Activated CD4-positive, alpha-beta T cell treated with anti-CD3 and anti-CD28 coated beads, Interleukin-10, Interleukin-2, amounts not matched to agents 100 ng/mL and 50 ng/mL, durations not matched to agents 16 hours and 8 hours (primary cell): ENCODE data around the gene ZNF366.

Experiments
- DNase-seq: peaks from one replicate; pipeline ENCODE4 v3.0.0-alpha.2; 2020

Gene ZNF366

GRCh38 chr5:72463449-72464052, 43.7 kb downstream of the ZNF366 start:
- DNase-seq: no peak

DNA sequence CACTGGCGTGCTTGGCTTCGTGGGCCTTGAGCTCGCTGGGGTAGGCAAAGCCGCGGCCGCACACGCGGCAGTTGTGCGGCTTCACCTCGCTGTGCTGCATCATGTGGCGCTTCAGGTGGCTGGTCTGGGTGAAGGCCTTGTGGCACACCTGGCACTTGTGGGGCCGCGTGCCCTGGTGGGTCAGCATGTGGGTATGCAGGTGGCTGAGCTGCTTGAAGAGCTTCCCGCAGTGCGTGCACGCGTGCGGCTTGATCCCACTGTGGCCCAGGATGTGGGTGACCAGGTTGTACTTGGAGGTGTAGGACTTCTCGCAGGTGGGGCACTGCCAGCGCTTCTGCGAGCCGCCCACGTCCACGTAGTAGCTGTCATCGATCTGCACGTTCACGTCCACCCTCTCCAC, 46.8 kb downstream of the ZNF366 start:
- no peak for DNase-seq

GRCh38 chr5:72459913-72460312, 47.3 kb downstream of the ZNF366 start:
- DNase-seq: no peak

- DNase-seq: no peak
Measured at GRCh38 chr5:72459089-72459661, 48.0 kb downstream of the ZNF366 start.

GRCh38 chr5:72458407-72458806, 48.8 kb downstream of the ZNF366 start:
- no peak for DNase-seq

- no peak for DNase-seq
Measured at GRCh38 chr5:72457491-72457890, 49.7 kb downstream of the ZNF366 start.

DNA sequence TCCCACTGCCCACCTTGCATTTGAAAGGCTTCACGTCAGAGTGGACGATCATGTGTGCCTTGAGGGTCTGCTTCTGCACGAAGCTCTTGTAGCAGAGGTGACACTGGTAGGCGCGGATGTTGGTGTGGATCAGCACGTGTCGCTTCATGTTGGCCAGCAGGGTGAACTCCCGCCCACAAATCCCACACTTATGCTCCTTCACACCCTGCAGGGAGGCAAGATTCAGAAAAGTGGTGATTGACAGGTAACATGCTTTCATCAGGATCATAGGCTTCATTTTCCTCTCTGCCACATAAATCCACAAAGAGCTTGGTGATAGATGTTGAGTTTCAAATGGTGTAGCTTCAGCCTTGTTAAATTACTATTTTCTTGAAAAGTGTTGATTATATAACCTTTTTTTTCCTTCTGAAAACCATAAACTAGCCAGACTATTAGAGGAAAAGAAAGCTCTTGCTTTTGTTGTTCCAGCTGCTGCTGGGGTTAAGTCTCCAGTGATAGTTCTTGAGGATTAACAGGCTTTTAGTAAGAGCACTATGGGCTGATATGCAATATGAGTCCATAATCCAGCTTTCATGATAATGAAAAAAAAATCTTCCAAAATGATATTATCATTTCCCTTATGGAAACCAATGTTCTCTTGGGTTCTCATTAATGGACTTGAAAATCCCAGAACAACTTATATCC, 50.7 kb downstream of the ZNF366 start:
- DNase-seq: no peak

- DNase-seq: no peak
Measured at GRCh38 chr5:72455476-72455875, 51.7 kb downstream of the ZNF366 start.

GRCh38 chr5:72454996-72455395, 52.2 kb downstream of the ZNF366 start:
- no peak for DNase-seq

DNA sequence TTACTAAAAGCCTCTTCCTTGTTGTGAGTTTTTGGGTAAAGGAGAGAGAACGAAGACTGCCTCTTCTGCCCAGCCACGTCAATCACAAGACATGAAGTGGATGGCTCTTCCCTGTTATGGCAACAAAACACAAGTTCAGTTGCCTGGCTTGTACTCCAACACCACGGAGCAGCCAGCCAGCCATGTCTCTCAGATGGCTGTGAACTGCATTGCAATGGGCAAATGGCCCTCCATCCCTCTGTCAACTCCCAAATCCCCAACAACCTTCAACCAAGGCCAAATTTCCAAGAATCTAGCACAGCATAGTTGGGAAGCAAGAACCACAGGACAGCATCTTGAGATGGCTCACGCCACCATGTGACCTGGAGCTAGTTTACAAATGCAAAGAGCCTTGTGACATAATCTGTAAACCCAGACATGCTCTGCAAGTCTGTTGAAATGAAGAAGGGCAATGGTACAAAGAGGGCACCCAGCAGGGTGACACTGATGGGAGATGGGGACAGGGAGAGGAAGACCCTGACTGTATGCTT, 53.9 kb downstream of the ZNF366 start:
- no peak for DNase-seq

DNA sequence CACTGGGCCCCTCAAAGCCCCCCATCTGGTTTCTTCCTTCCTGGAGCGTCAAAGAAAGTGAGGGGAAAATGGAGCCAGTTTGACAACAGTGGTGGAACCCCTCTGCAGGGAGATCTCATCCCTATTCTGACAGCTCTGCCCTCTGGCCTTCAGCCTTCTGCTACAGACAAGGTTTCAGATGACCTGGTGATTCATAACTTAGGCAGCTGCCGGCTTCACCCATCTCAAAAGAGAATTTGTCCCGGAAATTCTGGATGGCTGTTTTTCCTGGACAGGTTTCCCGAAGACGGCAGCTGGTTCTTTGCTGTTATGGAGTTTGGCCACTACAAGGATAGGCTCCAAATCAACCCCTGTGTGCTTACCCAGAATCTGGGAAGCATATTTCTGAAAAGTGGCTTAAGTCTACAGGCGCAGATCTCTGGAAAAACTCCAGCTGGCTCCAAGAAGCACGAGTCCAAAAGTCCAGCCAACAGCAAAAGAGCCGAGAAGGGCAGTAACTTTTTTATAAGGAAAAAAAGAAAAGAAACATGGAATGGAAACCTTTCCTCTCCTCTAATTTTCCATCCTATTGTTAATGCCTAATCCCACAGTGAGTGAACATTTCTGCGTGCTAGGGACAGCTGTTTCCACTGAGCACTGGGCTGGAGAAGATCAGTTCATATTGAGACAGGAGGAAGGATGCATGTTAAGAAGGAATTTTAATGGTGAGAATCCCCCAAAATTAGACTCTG, 54.5 kb downstream of the ZNF366 start:
- no peak for DNase-seq

DNA sequence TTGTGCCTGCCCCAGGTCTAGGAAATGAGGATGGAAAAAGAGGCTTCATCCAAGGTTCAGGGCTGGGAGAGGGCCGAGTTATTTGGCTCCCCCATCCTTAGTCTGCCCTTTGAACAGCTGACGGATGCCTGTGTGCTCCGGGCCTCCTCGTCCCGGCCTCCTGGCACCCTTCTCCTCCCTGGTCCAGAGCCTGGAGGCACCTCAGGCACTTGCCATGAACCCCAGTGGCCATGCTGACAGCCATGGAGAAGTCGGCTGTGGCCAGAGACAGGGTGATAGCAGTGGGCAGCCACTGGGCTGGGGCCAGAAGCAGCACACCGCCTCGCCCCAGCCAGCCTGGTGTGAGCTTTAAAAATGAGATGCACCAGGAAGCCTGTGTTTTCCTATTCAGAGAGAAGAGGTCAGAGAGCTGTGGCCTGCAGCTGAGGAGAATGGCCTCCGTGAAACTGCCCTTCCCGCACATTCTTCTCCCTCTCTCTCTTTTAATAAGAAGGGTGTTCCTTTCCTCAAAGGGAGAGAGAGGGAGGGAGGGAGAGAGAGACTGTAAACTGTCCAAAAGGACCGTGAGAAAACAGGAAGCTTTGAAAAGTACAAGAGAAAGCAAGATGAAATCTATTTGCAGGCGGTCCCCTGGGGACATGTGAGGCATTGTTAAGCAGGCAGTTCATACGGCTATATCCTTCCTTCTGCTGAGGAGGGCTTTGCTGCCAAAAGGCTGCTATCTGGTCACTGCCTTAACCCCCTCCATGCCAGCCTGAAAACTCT, 55.3 kb downstream of the ZNF366 start:
- DNase-seq: no peak

DNA sequence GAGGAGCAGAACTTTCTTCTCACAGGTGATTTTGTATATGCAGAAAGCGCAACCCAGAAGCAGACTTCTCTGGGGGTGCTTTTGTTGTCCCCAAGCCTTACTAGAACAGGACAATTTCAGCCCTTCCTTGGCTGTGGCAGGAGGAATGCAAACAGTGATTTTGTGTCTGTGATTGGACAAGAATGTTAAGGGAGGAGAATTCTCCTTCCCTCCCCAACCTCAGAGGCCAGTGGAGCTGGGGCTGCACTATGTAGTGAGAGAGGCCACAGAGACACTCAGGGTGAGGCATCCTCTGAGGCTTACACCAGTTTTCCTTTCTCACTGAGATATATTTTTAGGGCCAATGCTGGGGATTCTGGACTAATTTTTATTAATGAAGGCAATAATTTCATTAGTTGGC, 58.8 kb downstream of the ZNF366 start:
- DNase-seq: no peak

- no peak for DNase-seq
Measured at GRCh38 chr5:72447751-72448150, 59.5 kb downstream of the ZNF366 start.

DNA sequence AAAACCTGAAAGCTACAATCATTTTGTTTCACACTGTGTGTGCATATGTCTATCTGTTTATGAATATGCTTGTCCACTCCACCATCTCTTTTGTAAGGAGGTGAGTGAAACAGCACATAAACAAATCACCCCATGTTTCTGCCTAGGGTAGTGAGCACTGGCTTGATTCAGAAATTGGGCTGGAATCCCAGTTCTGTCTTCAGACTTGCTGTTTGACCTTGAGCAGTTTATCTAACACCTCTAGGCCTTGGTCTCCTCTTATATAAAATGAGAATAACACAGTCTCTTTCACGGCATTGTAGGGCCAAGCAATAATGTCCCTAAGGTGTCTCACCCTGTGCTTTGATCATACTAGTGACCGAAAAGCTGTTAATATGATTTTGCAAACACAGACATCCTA, 61.2 kb downstream of the ZNF366 start:
- DNase-seq: no peak

DNA sequence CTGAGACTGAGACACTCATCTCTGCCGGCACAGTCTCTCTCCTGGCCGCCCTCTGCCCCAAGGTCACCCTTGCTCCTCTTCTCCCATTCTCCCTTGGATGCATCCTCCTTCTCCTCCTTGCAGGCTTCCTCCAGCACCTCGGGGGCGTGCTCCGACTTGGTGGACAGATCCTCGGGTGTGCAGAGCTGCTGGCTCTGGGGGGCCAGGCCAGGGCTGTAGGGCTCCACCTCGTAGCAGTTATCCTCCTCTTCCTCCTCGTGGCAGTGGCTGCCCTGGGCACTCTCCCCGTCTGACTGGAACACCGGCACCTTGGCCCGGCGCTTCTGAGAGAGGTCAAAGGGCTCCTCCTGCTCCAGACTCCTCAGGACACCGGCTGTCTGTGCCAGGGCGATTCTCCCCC, 63.3 kb downstream of the ZNF366 start:
- DNase-seq: no peak

- no peak for DNase-seq
Measured at GRCh38 chr5:72441862-72442540, 65.2 kb downstream of the ZNF366 start.

- no peak for DNase-seq
Measured at GRCh38 chr5:72441094-72441723, 66.0 kb downstream of the ZNF366 start.

GRCh38 chr5:72440207-72440638, 67.0 kb downstream of the ZNF366 start:
- no peak for DNase-seq

- no peak for DNase-seq
Measured at GRCh38 chr5:72439192-72439591, 68.0 kb downstream of the ZNF366 start.

DNA sequence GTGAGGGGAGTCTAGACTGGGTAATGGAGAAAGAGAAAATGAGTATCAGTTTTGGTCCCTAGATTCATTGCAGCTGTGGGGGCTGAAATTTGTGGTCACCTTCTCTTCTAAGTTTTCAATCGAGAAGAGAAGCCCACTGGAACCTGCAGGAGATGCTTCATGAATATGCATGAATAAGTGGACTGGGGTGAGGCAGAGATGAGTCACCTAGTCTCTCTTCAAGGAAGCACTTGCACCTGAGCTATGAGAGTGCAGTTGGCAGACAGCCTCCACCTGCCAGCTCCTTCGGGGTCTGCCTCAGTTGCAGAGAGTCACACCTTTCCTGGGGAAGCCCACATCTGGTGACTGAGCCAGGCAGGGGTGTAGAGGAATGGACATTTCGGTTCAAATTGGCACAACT, 69.1 kb downstream of the ZNF366 start:
- no peak for DNase-seq
